CD4-positive, alpha-beta T cell treated with Interleukin-2 at 100 ng/mL for 4 hours (primary cell): ENCODE results near the gene RAB11FIP3.
"Not testable (repeated sequence)": the region's sequence is repeated elsewhere in the genome, so short reads cannot be mapped to it uniquely, and the experiment has no call there.

Source experiments
- DNase-seq: peaks from one replicate; pipeline ENCODE4 v3.0.0-alpha.2; 2020; ENCODE audit warnings: low spot score

Gene RAB11FIP3

GRCh38 chr16:425082-425718 lies at the start of gene RAB11FIP3:
Gene RAB11FIP3 (plus strand): TSS chr16:425649. CDS start chr16:426007, 358 bp downstream.
- peak; percentile 85 for DNase-seq

- DNase-seq = no peak
Measured at GRCh38 chr16:375927-376816, 49.3 kb upstream of the RAB11FIP3 start.

GRCh38 chr16:376817-377418 lies 48.5 kb upstream of the RAB11FIP3 start:
- DNase-seq = no peak

GRCh38 chr16:377419-377951 lies 48.0 kb upstream of the RAB11FIP3 start:
- no peak for DNase-seq

- not testable (repeated sequence) for DNase-seq
Measured at GRCh38 chr16:378113-378820, 47.2 kb upstream of the RAB11FIP3 start.

GRCh38 chr16:378821-379182 lies 46.6 kb upstream of the RAB11FIP3 start:
- no peak for DNase-seq

- DNase-seq = no peak
Measured at GRCh38 chr16:379183-379960, 46.1 kb upstream of the RAB11FIP3 start.

- DNase-seq = peak; percentile 41
Measured at GRCh38 chr16:379961-380761, 45.3 kb upstream of the RAB11FIP3 start.

GRCh38 chr16:380762-381011 lies 44.8 kb upstream of the RAB11FIP3 start:
- no peak for DNase-seq

- no peak for DNase-seq
Measured at GRCh38 chr16:381012-381788, 44.2 kb upstream of the RAB11FIP3 start.

GRCh38 chr16:381789-382717 lies 43.4 kb upstream of the RAB11FIP3 start, which contains the start of gene PGAP6:
Gene PGAP6 (minus strand): TSS chr16:381978. CDS start chr16:381821, 157 bp downstream.
- peak; percentile 60 for DNase-seq

GRCh38 chr16:383326-384051 lies 42.0 kb upstream of the RAB11FIP3 start:
- no peak for DNase-seq

GRCh38 chr16:386641-387156 lies 38.8 kb upstream of the RAB11FIP3 start:
- DNase-seq = no peak

- not testable (repeated sequence) for DNase-seq
Measured at GRCh38 chr16:387761-388666, 37.4 kb upstream of the RAB11FIP3 start.

GRCh38 chr16:389352-389751 lies 36.1 kb upstream of the RAB11FIP3 start:
- no peak for DNase-seq

- DNase-seq = peak; percentile 86
Measured at GRCh38 chr16:391885-392335, 33.5 kb upstream of the RAB11FIP3 start.
